HUES48 (cell line): ENCODE data around the gene THTPA.

Source experiments
- H3K27ac ChIP-seq: one replicate; pipeline ENCODE4 v1.7.0; 2013; ENCODE audit warnings: low read depth, low read length, inconsistent platforms
- H3K27me3 ChIP-seq: 2 replicates; pipeline ENCODE4 v1.6.1; 2013; ENCODE audit warnings: mild to moderate bottlenecking, low read length; ENCODE audit not compliant: control insufficient read depth, insufficient read depth
- H3K36me3 ChIP-seq: 2 replicates; pipeline ENCODE4 v1.6.1; 2013; ENCODE audit warnings: low read length; ENCODE audit not compliant: control insufficient read depth, insufficient read depth
- H3K4me1 ChIP-seq: 2 replicates; pipeline ENCODE4 v1.6.1; 2013; ENCODE audit warnings: mild to moderate bottlenecking, low read length; ENCODE audit not compliant: control insufficient read depth, insufficient read depth
- H3K4me3 ChIP-seq: 2 replicates; pipeline ENCODE4 v1.5.1; 2013; ENCODE audit warnings: mild to moderate bottlenecking, low read depth, low read length
- H3K9ac ChIP-seq: 2 replicates; pipeline ENCODE4 v1.6.1; 2013; ENCODE audit warnings: mild to moderate bottlenecking, low read depth, low read length, moderate library complexity
- H3K9me3 ChIP-seq: 2 replicates; pipeline ENCODE4 v1.6.1; 2013; ENCODE audit warnings: low read length; ENCODE audit not compliant: control insufficient read depth, insufficient read depth

THTPA gene

GRCh38 chr14:23569443-23570151, 13.5 kb downstream of the THTPA start:
- Histone ChIP-seq H3K9ac (no peak overlapping the region), H3K36me3 (peaks cover 17% of the 10 kb centered on the region), H3K27ac (no peak overlapping the region), H3K4me1 (peaks cover 21% of the 10 kb centered on the region), H3K9me3 (no peaks in the 10 kb centered on the region), H3K27me3 (0 out of 2 replicates have a peak, but pooled peaks cover 3% of the 10 kb centered on the region), H3K4me3 (no peak overlapping the region)

GRCh38 chr14:23570806-23571483, 14.9 kb downstream of the THTPA start:
- Histone ChIP-seq H3K36me3 (peaks cover 3% of the 10 kb centered on the region; the same call in 1 of the 2 replicates), H3K4me3 (no peak overlapping the region), H3K4me1 (peaks cover 21% of the 10 kb centered on the region), H3K9me3 (no peaks in the 10 kb centered on the region), H3K9ac (no peak overlapping the region), H3K27me3 (peaks cover 16% of the 10 kb centered on the region), H3K27ac (no peak overlapping the region)

- Histone ChIP-seq H3K9me3 (no peaks in the 10 kb centered on the region), H3K27me3 (peaks cover 26% of the 10 kb centered on the region), H3K4me1 (peaks cover 17% of the 10 kb centered on the region), H3K27ac (no peak overlapping the region), H3K36me3 (no peaks in the 10 kb centered on the region), H3K9ac (no peak overlapping the region), H3K4me3 (no peak overlapping the region)
Measured at GRCh38 chr14:23571701-23572523, 15.8 kb downstream of the THTPA start.

GRCh38 chr14:23572524-23572828, 16.4 kb downstream of the THTPA start:
- H3K4me3 ChIP-seq = no peak overlapping the region
- H3K36me3 ChIP-seq = no peaks in the 10 kb centered on the region
- no peaks in the 10 kb centered on the region for H3K9me3 ChIP-seq
- no peak overlapping the region for H3K27ac ChIP-seq
- H3K4me1 ChIP-seq = peaks cover 17% of the 10 kb centered on the region
- no peak overlapping the region for H3K9ac ChIP-seq
- peaks cover 31% of the 10 kb centered on the region for H3K27me3 ChIP-seq

GRCh38 chr14:23572836-23573235, 16.8 kb downstream of the THTPA start:
- Histone ChIP-seq H3K9me3 (no peaks in the 10 kb centered on the region), H3K4me3 (no peak overlapping the region), H3K9ac (no peak overlapping the region), H3K27me3 (peaks cover 35% of the 10 kb centered on the region), H3K36me3 (no peaks in the 10 kb centered on the region), H3K4me1 (peaks cover 17% of the 10 kb centered on the region), H3K27ac (no peak overlapping the region)

GRCh38 chr14:23573384-23574015, 17.4 kb downstream of the THTPA start:
- H3K9me3 ChIP-seq = no peaks in the 10 kb centered on the region
- peaks cover 15% of the 10 kb centered on the region for H3K4me1 ChIP-seq
- H3K27me3 ChIP-seq = peaks cover 40% of the 10 kb centered on the region
- H3K36me3 ChIP-seq = no peaks in the 10 kb centered on the region
- H3K9ac ChIP-seq = no peak overlapping the region
- no peak overlapping the region for H3K27ac ChIP-seq
- H3K4me3 ChIP-seq = no peak overlapping the region

GRCh38 chr14:23577004-23577681, 21.1 kb downstream of the THTPA start:
- Histone ChIP-seq H3K27ac (no peak overlapping the region), H3K4me1 (peaks cover 16% of the 10 kb centered on the region), H3K4me3 (peak overlapping the region; percentile 73), H3K27me3 (peaks cover 49% of the 10 kb centered on the region), H3K9ac (no peak overlapping the region), H3K9me3 (no peaks in the 10 kb centered on the region), H3K36me3 (no peaks in the 10 kb centered on the region)

GRCh38 chr14:23577710-23578392, 21.8 kb downstream of the THTPA start:
- H3K27me3 ChIP-seq = peaks cover 49% of the 10 kb centered on the region
- peaks cover 16% of the 10 kb centered on the region for H3K4me1 ChIP-seq
- H3K36me3 ChIP-seq = no peaks in the 10 kb centered on the region
- H3K27ac ChIP-seq = no peak overlapping the region
- no peaks in the 10 kb centered on the region for H3K9me3 ChIP-seq
- peak overlapping the region; percentile 73 for H3K4me3 ChIP-seq
- no peak overlapping the region for H3K9ac ChIP-seq

GRCh38 chr14:23578560-23579310, 22.7 kb downstream of the THTPA start, which contains the start of gene JPH4:
Gene JPH4, minus strand, starts transcription at chr14:23578790. Its CDS starts 1,337 bp downstream, at chr14:23577453.
- Histone ChIP-seq H3K4me3 (peak within 1 kb of the TSS; percentile 73), H3K27ac (no peak within 1 kb of the TSS), H3K9ac (no peak within 1 kb of the TSS)

More at GRCh38 chr14:23578560-23579310, 22.7 kb downstream of the THTPA start, which contains the start of gene JPH4:
- H3K36me3 ChIP-seq = no peaks in the 10 kb centered on the region
- peaks cover 49% of the 10 kb centered on the region for H3K27me3 ChIP-seq
- H3K4me1 ChIP-seq = peaks cover 16% of the 10 kb centered on the region
- H3K9me3 ChIP-seq = no peaks in the 10 kb centered on the region
